ENCODE results near the gene SKI.

The SKI gene

DNA sequence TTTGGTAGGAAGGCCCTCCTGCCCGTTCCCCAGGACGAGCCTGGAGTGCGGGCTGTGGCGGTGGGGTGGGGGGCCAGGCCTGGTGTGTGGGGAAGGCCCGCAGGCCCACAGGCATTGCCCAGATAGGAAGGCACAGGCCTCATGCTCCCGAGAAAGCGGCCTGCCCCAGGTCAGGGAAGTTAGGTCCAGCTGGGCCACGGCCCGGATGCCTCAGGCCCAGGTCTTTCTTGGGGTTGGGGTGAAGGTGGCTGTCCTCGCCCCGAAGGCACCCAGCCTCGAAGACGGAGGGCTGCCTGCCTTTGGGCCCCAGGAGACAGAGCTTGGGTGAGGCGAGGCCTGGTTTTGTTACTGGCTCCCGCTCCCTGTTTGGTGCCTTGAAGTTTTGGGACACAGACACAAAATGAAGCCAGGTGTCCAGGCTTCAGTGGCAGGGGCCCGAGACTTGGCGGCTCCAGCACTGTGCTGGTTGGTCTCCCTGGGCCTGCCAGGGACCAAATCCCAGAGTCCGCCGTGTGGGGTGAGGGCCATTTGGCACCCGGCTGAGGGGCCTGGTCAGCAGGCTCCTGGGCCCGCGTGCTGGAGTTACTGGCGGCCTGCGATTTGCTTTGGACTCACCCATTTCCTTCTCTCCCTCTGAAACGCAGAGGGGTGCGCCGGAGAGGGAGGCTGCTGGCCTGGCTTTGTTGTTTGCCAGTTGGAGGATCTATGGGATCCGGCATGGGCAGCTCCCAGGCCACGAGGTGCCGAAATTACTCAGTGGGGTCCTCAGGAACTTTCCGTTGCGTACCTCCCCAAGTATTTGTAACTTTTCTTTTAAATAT lies 2.0 kb downstream of the SKI start:
- DNase-seq (ENCODE audit: low read depth): no peak

- DNase-seq (ENCODE audit: low read depth): no peak
These were observed 2.8 kb downstream of the SKI start for GRCh38 chr1:2230781-2231531.

DNA sequence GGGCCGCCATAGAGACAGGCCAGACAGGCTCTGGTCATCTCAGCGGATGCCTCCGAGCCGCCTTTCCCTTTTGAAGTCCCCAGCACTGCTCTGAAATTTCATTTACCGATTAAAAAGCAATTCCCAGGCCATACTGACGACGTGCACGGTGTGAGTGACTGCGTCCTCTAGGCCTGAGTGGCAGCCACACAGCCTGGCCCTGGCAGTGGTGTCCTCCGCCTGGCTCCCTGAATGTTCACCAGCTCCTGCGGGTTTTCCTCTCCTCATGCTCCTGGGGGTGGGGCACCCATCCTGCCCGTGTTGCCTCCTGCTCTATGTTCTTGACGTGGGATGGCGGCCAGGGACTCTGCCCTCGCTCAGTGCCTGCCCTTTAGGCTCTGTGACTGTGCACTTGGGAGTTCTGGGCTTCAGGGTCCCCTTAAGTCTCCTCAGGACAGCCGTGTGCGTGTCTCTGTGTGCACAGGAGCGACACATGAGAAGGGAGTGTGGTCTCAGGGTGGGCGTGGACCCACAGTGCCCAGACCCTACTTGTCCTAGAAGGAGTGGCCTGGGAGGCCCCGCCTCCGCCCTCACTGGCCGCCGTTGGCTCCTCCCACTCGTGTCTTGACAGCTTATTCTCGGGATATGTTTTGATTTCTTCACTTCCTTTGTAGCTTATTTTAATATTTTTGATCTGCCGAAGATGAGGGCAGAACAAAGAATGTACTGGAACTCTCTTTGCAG lies 3.6 kb downstream of the SKI start:
- no peak for DNase-seq (ENCODE audit: low read depth)

GRCh38 chr1:2232255-2232915 lies 4.3 kb downstream of the SKI start:
- DNase-seq (ENCODE audit: low read depth): no peak

GRCh38 chr1:2232916-2233438 lies 4.9 kb downstream of the SKI start:
- no peak for DNase-seq (ENCODE audit: low read depth)

GRCh38 chr1:2233468-2233867 lies 5.3 kb downstream of the SKI start:
- no peak for DNase-seq (ENCODE audit: low read depth)

DNA sequence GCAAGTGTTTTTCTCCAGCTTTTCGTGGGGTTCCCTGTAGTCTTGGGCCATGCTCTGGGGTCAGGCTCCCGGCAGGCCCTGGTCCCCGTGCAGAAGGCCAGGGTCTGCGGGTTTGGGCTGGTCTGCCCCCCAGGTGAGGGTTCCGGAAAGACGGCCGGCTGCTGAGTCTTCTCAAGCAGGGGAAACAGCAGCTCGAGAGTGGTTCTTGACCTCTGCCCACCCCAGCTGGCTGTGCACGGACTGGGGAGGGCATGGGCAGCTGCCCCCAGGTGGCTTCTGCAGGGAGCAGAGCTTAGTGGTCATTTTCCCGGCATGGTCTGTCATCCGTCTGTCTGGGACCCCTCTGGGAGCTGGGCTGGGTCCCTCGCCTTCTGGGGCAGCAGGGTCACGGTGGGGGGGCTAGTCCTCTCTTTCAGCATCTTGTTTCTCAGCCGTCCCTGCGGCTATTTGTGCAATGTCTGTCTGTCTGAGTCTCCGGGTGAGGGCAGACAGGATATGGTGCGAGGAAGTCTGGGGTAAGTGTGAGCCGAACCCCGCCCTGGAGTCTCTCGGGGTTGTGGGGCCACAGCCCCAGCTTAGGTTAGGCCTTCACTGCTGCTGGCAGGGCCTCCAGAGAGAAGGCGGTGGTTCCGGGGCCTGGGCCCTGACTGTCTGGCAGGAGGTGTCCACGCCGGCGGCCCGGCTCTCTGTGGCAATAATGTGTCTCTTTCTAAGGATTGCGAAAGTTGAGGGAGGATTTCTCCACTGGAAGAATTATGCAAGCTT lies 6.1 kb downstream of the SKI start:
- no peak for DNase-seq (ENCODE audit: low read depth)

DNA sequence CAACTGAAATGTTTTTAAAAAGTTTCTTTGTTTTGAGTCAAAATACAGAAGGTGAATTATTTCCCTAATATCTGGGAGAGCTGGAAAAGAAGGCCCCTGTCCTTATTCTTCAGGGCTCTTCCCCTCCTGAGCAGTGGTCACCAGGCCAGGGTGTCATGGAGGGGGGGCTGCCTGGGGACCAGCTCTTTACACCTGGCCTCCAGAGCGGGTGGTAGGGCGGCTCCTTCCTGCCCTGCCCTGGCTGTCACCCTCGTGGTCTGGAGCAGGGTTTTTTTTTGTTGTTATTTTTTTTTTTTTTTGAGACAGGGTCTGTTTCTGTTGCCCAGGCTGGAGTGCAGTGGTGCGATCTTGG lies 6.6 kb downstream of the SKI start:
- DNase-seq (ENCODE audit: low read depth): no peak

DNA sequence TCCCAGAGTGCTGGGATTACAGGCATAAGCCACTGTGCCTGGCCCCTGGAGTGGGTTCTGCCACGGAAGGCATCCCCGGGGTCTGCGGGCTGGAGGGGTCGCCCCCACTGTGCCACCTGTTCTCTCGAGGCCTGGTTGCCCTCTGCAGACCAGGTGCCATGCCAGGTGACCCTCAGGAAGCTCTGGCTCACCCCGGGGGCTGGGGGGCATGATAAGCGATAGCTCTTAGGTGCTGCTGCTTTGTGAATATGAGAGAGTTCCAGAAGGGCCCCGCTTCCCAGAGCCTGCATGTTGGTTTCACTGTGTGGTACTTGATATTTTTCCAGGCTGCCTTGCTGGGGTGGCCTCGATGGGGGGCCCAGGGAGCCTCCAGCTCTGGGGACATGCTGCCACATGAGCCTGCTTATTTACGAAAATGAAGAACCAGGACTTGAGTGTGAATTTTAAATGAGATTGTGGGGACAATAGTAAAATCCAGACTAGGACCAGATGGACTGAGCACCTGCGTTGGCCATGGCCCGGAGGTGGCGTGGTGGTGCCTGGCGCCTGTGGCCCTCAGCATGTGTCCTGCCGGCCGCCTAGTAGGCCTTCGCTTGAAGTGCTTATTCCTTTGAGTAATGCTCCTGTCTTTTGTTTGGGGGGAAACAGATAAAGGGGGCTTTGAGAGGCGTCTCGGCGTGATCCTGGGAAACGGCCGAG lies 7.3 kb downstream of the SKI start:
- no peak for DNase-seq (ENCODE audit: low read depth)

DNA sequence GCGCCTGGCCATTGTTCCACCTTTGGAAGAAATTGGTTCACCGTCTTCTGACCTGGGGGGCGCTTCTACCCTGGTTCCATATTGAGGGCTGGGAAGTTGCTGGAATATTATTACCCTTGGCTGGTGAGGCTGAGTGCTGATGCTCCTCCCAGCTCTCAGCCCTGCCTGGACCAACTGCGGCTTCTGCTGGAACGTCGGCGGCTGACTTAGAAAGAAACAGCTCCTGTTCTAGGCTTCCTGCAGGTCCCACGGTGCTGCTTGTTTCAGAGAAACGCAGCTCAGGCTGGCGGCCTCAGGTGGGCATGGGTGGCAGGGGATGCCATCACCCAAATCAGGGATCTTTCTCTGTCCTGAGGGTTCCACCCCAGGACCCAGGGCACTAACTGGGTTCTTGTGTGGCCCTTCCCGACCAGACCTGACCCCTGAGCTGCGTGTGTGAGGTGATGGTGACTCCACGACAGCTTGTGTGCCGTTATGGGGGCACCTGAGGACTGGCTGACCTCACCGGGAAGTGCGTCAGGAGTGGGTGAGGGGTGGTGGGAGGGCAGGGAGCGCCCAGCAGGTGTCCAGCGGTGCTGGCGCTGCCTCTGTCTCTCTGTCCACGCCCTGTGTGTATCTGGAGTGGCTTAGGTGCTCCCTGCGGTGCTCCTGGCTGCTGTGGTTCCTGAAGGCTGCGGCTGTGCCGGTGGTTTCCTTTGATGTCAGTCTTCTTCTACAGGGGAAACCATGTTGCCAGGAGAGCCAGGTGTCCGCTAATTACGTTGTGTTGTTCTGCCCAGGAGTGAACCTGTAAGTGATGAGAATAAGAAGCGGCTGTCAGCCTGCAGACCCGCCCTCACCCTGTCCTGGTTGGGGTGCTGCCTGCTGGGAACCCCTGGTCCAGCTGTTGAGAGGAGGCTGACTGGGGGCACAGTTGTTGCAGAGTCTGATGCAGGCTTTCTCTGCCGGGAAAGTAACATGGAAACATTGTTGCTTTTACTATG lies 8.9 kb downstream of the SKI start:
- no peak for DNase-seq (ENCODE audit: low read depth)

DNA sequence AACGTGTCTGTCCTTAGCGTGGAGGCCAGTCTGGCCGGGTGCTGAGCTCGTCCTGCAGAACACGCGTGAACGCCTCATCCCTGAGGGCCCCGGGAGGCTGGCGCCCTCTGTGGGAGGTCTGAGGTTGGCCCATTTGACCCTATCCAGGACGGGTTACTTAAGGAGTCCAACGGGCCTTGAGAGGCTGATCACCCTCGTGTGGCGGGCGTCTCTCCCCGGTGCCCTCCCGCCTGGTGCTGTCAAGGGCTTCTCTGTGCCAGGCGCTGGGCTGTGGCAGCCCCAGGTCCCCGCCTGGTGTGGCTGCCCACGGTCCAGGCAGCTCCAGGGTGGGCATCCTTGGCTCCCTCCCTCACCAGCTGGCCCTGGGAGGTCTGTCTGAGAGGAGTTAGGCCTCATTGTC lies 9.7 kb downstream of the SKI start:
- no peak for DNase-seq (ENCODE audit: low read depth)

GRCh38 chr1:2238361-2239012 lies 10.4 kb downstream of the SKI start:
- DNase-seq (ENCODE audit: low read depth): no peak

DNA sequence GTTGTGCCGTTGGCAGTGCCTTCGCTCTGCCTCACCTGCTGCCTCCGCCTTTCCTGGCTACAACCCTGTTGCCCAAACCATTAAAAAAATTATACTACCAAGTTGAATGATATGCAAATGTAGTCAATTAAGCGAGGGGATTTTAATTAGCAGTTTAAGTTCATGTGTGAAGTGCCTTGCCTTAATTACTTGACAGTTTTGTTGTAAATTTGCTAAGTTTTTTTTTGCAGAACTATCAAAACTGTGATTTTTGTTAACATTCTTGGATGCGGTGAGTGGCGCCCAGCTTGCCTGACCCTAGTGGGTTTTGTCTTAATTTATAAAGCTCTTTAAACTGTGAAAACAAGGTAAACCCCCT lies 10.9 kb downstream of the SKI start:
- no peak for DNase-seq (ENCODE audit: low read depth)

GRCh38 chr1:2239384-2239985 lies 11.4 kb downstream of the SKI start:
- DNase-seq (ENCODE audit: low read depth): no peak

DNA sequence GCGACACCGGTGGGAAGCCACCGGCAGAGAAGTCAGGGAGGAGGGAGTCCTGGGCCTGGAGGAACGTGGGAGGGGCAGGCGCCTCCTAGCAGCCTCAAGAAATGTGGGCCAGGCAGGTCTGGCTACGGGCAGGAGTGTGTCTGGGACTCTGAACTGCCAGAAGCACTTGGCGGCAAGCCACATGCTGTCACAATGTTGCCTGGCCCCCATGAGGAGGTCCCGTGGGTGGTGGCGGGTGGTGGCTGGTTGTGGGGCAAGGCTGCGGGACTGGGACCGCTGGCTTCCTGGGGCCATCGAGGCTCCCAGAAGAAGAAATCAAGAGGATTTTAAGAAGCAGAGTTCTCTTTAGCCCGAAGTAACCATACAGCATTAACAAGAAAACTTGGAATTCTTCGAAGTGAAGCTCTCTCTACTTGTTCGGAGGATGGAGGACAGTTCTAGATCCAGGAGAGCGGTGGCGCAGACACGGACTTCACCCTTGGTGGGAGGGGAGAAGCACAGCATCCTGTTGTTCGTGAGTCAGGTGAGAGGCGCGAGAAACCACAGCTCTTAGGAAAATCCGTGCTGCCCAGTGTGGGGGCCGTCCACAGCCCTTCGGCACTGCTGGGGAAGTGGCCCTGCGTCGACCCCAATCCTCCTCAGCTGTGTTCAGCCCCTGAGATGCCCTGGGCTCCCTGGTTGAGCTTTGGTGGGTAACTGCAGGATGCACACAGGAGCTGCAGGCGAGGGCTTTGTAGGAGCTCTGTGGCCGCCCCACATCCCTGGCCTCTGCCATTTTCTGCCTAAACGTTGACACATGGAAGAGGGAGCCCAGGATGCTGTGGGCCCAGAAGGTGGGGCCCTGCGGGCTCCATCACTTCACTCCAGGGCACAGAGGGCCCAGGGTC lies 12.4 kb downstream of the SKI start:
- DNase-seq (ENCODE audit: low read depth): no peak

- DNase-seq (ENCODE audit: low read depth): no peak
These were observed 13.7 kb downstream of the SKI start for GRCh38 chr1:2241820-2242219.

DNA sequence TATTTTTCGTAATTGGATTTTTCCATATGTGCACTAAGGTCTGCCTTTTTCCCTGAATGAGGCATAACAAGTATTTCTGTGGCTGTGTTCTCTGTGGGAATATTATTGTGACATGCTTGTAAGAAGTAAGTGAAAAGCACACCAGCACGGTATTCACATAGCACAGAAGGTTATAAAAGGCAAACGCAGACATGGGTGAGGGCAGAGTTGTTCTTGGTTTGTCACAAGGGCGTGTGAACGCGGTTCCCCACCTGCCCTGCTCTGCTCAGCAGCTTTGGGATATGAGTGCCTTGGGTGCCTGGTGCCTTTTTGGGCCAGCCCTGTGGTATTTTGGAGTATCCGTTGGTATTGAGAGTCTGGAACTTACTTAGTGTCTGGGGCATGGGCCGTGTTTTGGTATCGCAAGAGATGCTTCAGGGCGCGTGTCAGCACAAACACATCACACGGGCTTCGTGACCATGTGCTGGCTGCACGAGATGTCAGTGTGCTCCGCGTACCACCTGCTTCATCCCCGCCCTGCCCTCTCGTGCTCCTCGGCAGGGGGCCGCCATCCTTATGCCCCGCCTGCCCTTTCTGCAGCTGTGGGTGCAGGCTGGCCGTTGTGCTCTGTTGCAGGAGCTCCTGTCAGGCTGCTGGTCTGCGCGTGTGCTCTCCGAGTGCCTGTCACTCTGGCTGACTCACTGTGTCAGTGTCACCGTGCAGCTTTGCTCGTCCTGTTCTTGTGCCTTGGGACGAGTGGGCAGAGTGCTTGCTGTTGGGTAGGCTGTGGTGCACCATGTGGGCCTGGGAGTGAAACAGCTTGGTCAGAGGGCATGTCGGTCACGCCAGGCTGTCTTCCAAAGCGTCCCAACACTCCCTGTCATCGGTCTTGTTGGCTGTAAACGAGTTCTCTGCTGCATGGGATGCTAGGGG lies 15.0 kb downstream of the SKI start:
- DNase-seq (ENCODE audit: low read depth): no peak
